NCI-H2227 (cell line): ENCODE results near the gene DCP1B.

ENCODE experiments used
- DNase-seq: peaks from one replicate; lab custom pipeline; 2025; ENCODE audit not compliant: unreplicated experiment; lab: John Stamatoyannopoulos, UW

The DCP1B gene

DNA sequence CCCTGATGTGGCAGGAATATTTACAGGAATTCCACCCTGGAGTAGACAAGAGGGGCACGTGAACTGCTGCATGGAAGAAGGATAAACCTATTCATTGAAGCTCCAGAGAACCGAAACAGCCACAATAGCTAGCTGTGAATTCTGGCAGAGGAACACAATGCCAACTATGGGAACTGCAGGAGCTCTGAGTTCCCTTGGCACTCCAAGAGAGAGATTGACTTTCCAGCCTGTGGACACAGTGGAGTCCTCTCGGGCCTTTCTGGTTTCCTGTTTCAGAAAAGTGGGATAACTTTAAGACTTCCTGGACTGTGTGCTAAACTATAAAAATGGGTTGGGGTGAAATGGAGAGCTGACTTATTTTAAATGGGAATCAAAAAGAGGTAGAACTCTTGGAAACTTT, 97.7 kb downstream of the DCP1B start:
- no peak for DNase-seq

DNA sequence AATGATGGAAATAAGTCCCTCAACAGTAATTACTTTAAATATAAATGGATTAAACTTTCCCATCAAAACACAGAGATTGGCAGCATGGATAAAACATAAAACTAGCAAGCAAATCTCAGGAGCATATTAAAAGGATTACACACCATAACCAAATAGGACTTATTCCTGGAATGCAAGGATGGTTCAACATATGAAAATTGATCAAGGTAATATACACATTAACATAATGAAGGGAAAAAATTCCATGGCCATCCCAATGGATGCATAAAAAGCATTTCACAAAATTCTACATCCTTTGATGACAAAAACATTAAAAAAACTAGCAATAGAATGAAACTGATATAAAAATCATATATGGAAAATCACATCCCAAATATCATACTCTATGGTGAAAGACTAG, 99.4 kb downstream of the DCP1B start:
- DNase-seq = no peak

DNA sequence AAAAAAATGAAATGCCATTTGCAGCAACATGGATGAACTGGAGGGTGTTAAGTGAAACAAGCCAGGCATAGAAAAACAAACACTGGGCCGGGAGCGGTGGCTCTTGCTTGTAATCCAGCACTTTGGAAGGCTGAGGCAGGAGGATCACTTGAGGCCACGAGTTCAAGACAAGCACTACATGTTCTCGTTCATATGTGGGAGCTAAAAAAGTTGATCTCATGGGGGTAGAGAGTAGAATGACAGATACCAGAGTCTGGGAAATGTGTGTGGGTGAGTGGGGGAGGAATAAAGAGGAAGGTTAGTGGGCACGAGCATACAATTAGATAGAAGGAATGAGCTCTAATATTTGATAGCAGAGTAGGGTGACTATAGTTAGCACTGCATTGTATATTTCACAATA, 107.3 kb downstream of the DCP1B start:
- no peak for DNase-seq
